OCI-LY3 (cell line): ENCODE measurements around the gene HNRNPD.

Source experiments
- H2AFZ ChIP-seq: fragments of 200-600, 300-600 bp; shearing (Covaris generic); 2 replicates; pipeline ENCODE4 v1.6.0; 2014; ENCODE audit warnings: antibody characterized with exemption, low read depth, low read length
- H3K27ac ChIP-seq: fragments of 200-600, 300-600 bp; sonication (generic); 2 replicates; pipeline ENCODE4 v1.5.1; 2014; ENCODE audit warnings: mild to moderate bottlenecking, low read length, moderate library complexity, mixed read lengths
- H3K27me3 ChIP-seq: fragments of 200-600, 300-600 bp; sonication (generic); 2 replicates; pipeline ENCODE4 v1.6.1; 2014; ENCODE audit warnings: low read depth, low read length, mixed read lengths
- H3K36me3 ChIP-seq: fragments of 200-600, 300-600 bp; sonication (generic); replicated peaks from 2 replicates; pipeline ENCODE3; 2014; ENCODE audit warnings: low read depth, low read length, mixed read lengths
- H3K4me1 ChIP-seq: fragments of 300-600, 200-600 bp; sonication (generic); 2 replicates; pipeline ENCODE4 v1.6.1; 2014; ENCODE audit warnings: low read length, mixed read lengths
- H3K4me2 ChIP-seq: fragments of 200-600, 300-600 bp; sonication (generic); 2 replicates; pipeline ENCODE4 v1.6.1; 2014; ENCODE audit warnings: low read length, mixed read lengths
- H3K4me3 ChIP-seq: fragments of 300-600, 200-600 bp; sonication (generic); 2 replicates; pipeline ENCODE4 v1.5.1; 2014; ENCODE audit warnings: antibody characterized with exemption, mild to moderate bottlenecking, low read length, moderate library complexity
- H3K79me2 ChIP-seq: fragments of 300-600, 200-600 bp; shearing (Covaris generic); 2 replicates; pipeline ENCODE4 v1.6.1; 2014; ENCODE audit warnings: mild to moderate bottlenecking, low read length, mixed read lengths
- H3K9ac ChIP-seq: fragments of 300-600, 200-600 bp; shearing (Covaris generic); 2 replicates; pipeline ENCODE4 v1.6.0; 2014; ENCODE audit warnings: mild to moderate bottlenecking, low read length, moderate library complexity
- H3K9me3 ChIP-seq: fragments of 200-600, 300-600 bp; shearing (Covaris generic); 2 replicates; pipeline ENCODE4 v1.6.1; 2014; ENCODE audit warnings: low read length, mixed read lengths; ENCODE audit not compliant: insufficient read depth
- H4K20me1 ChIP-seq: fragments of 200-600, 300-600 bp; sonication (generic); 2 replicates; pipeline ENCODE4 v1.6.1; 2016; ENCODE audit warnings: low read length, mixed read lengths; ENCODE audit not compliant: insufficient read depth
- EZH2phosphoT487 ChIP-seq: fragments of 200-600 bp; shearing (Covaris generic); IDR thresholded peaks from 2 replicates; pipeline ENCODE4 v1.6.1; 2018; ENCODE audit warnings: antibody characterized with exemption, mixed run types, low read depth
- TF ChIP-seq, protein P1 (sequence below): fragments of 200-600, 300-600 bp; sonication (generic); IDR thresholded peaks from 2 replicates; pipeline ENCODE4 v1.5.1; 2014; ENCODE audit warnings: antibody characterized with exemption, low read length, low read depth

Gene HNRNPD, protein sequence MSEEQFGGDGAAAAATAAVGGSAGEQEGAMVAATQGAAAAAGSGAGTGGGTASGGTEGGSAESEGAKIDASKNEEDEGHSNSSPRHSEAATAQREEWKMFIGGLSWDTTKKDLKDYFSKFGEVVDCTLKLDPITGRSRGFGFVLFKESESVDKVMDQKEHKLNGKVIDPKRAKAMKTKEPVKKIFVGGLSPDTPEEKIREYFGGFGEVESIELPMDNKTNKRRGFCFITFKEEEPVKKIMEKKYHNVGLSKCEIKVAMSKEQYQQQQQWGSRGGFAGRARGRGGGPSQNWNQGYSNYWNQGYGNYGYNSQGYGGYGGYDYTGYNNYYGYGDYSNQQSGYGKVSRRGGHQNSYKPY

DNA sequence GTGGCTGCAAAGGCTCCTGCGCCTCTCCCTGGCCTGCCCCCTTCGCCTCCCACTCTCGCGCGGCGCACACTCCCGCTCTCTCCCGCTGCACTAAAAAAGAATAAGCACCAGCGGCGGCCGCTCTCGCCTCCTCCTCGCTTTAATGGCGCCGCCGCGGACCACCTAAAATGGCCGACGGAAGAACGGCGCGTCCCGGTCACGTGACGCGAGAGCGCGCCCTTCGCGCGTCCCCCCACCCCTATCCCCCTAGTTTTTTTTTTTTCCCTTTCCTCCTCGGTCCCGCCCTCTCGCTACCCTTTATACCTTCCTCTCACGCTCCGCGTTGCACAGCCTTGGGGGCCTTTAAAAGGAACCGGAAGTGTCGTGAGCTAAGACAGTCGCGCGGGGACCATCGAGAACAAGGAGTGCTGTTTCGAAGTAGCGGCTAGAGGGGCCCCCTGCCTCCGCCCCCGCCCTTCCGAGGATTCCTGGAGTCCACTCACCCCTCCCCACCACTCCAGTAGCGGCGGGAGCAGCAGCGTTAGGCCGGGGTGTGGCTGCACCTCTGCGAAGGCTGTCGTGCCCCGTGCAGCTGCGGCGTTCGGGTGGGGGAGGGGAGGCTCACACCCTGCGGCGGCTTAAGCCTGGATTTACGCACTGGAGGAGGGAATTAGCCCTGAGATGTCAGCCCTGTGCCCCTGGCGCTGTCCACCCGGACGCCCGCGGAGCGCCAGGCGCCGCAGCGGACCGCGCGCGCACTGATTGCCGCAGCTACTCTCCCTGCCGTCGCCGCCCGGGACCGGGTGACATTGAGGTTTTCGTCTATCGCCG, at the start of gene HNRNPD:
Gene HNRNPD (minus strand): TSS at position 176 of the 810 bp plus-strand sequence. CDS start 313 bp downstream, outside the sequence.
- peaks cover 39% of the 10 kb centered on the region for H4K20me1 ChIP-seq
- H3K4me2 ChIP-seq: peak within 1 kb of the TSS; percentile 67
- peak within 1 kb of the TSS; percentile 74 for H2AFZ ChIP-seq
- TF ChIP-seq, protein P1, sequence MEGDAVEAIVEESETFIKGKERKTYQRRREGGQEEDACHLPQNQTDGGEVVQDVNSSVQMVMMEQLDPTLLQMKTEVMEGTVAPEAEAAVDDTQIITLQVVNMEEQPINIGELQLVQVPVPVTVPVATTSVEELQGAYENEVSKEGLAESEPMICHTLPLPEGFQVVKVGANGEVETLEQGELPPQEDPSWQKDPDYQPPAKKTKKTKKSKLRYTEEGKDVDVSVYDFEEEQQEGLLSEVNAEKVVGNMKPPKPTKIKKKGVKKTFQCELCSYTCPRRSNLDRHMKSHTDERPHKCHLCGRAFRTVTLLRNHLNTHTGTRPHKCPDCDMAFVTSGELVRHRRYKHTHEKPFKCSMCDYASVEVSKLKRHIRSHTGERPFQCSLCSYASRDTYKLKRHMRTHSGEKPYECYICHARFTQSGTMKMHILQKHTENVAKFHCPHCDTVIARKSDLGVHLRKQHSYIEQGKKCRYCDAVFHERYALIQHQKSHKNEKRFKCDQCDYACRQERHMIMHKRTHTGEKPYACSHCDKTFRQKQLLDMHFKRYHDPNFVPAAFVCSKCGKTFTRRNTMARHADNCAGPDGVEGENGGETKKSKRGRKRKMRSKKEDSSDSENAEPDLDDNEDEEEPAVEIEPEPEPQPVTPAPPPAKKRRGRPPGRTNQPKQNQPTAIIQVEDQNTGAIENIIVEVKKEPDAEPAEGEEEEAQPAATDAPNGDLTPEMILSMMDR: no peak
- TF ChIP-seq EZH2phosphoT487: no peak
- H3K27me3 ChIP-seq: no peaks in the 10 kb centered on the region
- peak within 1 kb of the TSS; percentile 89 for H3K4me3 ChIP-seq
- H3K4me1 ChIP-seq: peaks cover 29% of the 10 kb centered on the region
- peaks cover 80% of the 10 kb centered on the region for H3K79me2 ChIP-seq
- peak within 1 kb of the TSS; percentile 87 for H3K27ac ChIP-seq
- H3K9me3 ChIP-seq: no peaks in the 10 kb centered on the region
- H3K36me3 ChIP-seq: peaks cover 46% of the 10 kb centered on the region
- H3K9ac ChIP-seq: peak within 1 kb of the TSS; percentile 94

DNA sequence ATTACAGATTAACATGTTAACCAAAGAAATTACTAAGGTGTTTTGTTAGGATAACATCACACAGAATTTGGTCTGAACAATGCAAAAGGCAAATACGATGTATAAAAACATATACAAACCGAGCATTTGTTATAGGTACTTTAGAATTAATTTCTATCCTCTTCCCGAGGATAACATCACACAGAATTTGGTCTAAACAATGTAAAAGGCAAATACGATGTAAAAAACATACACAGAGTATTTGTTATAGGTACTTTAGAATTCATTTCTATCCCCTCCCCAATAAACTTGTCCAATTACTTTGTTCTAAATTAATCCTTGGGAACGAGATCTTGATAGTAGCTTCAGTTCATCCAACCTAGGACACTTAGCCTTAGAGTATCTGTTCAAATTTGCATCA, 48.8 kb upstream of the HNRNPD start:
- no peaks in the 10 kb centered on the region for H3K27me3 ChIP-seq
- no peaks in the 10 kb centered on the region for H3K9me3 ChIP-seq
- peaks cover 32% of the 10 kb centered on the region for H3K79me2 ChIP-seq
- peaks cover 55% of the 10 kb centered on the region for H3K36me3 ChIP-seq
- peaks cover 4% of the 10 kb centered on the region for H3K4me1 ChIP-seq
- no peak overlapping the region for H2AFZ ChIP-seq
- H3K4me2 ChIP-seq: no peak overlapping the region
- H4K20me1 ChIP-seq: peaks cover 56% of the 10 kb centered on the region
- TF ChIP-seq, protein P1: no peak
- no peak for TF ChIP-seq EZH2phosphoT487
- no peak overlapping the region for H3K27ac ChIP-seq
- H3K4me3 ChIP-seq: no peak overlapping the region
- no peak overlapping the region for H3K9ac ChIP-seq

DNA sequence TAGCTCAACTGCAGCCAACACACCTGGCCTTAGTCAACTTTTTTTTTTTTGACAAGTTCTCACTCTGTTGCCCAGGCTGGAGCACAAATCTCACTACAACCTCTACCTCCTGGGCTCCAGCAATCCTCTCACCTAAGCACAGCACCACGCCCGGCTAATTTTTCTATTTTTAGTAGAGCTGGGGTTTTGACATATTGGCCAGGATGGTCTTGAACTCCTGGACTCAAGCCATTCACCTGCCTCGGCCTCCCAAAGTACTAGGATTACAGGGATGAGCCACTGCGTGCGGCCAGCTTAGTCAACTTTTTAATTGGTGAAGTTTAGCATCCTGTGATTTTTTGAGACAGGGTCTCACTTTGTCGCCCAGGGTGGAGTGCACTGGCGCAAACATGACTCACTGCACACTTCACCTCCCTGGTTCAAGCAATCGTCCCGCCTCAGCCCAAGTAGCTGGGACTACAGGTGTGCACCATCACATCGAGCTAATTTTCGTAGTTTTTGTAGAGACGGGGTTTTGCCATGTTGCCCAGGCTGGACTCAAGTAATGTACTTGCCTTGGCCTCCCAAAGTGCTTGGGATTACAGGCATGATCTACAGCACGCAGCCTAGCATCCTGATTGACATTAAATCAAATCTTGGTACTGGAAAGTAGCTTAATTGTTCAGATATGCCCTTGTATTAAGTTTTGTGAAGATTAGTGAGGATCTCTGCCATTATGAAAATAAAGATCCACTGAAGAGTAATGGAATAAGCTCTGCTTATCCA, 48.2 kb upstream of the HNRNPD start:
- peaks cover 50% of the 10 kb centered on the region for H4K20me1 ChIP-seq
- no peak overlapping the region for H3K27ac ChIP-seq
- no peaks in the 10 kb centered on the region; the same call in 1 of the 2 replicates for H3K4me1 ChIP-seq
- no peak overlapping the region for H3K4me2 ChIP-seq
- peaks cover 25% of the 10 kb centered on the region for H3K79me2 ChIP-seq
- no peaks in the 10 kb centered on the region for H3K9me3 ChIP-seq
- H3K36me3 ChIP-seq: peaks cover 49% of the 10 kb centered on the region
- H2AFZ ChIP-seq: no peak overlapping the region
- H3K27me3 ChIP-seq: no peaks in the 10 kb centered on the region
- H3K9ac ChIP-seq: no peak overlapping the region
- TF ChIP-seq, protein P1: no peak
- no peak for TF ChIP-seq EZH2phosphoT487
- H3K4me3 ChIP-seq: no peak overlapping the region
